ENCODE measurements around the gene BTBD16.

- TF ChIP-seq POLR2A (IDR thresholded peaks at IDR 0.05) (no peak), CTCF (IDR thresholded peaks at IDR 0.05) (no peak), POLR2AphosphoS5 (IDR thresholded peaks at IDR 0.05) (no peak)
Observed at GRCh38 chr10:122237331-122237990, 33.6 kb upstream of the BTBD16 start.
